Measurements from ENCODE around the gene CYP27A1. TPM values are rescaled to one million over a fixed set of nuclear protein-coding genes. Genes with fewer than 3 reads are reported as not detected.

CYP27A1 gene
- total RNA-seq, 1 donor from 2014 or later, result 10.9 TPM

- DNase-seq (ENCODE audit: low read depth, low spot score), result no peak
These were observed 75.6 kb downstream of the CYP27A1 start for GRCh38 chr2:218857371-218858137.

GRCh38 chr2:218858138-218858445 lies 76.1 kb downstream of the CYP27A1 start:
- DNase-seq (ENCODE audit: low read depth, low spot score), result no peak

GRCh38 chr2:218858671-218859555 lies 77.0 kb downstream of the CYP27A1 start:
- DNase-seq (ENCODE audit: low read depth, low spot score), result no peak

GRCh38 chr2:218859556-218859987 lies 77.6 kb downstream of the CYP27A1 start, which contains the start of gene WNT6:
Gene WNT6, plus strand, starts transcription at chr2:218859805. Its CDS starts 233 bp downstream, at chr2:218860038.
- no peak for DNase-seq (ENCODE audit: low read depth, low spot score)

- no peak for DNase-seq (ENCODE audit: low read depth, low spot score)
These were observed 78.3 kb downstream of the CYP27A1 start for GRCh38 chr2:218859988-218860831.

- no peak for DNase-seq (ENCODE audit: low read depth, low spot score)
These were observed 79.0 kb downstream of the CYP27A1 start for GRCh38 chr2:218860950-218861381.

- DNase-seq (ENCODE audit: low read depth, low spot score), result no peak
These were observed 79.8 kb downstream of the CYP27A1 start for GRCh38 chr2:218861645-218862318.

GRCh38 chr2:218863021-218863520 lies 81.1 kb downstream of the CYP27A1 start:
- no peak for DNase-seq (ENCODE audit: low read depth, low spot score)

Other genes starting within 250 kb of the CYP27A1 start
- 7.9 and 11.8 TPM in 2 replicates for gene USP37, start 213.8 kb upstream of the CYP27A1 start, total RNA-seq
- gene CNOT9, start 213.3 kb upstream of the CYP27A1 start, total RNA-seq, result 49.5 and 64.3 TPM in 2 replicates
- 1.6 and 3.0 TPM in 2 replicates for gene PLCD4, start 174.2 kb upstream of the CYP27A1 start, total RNA-seq
- gene ZNF142, start 122.5 kb upstream of the CYP27A1 start, total RNA-seq, result 7.5 and 11.7 TPM in 2 replicates
- 33.9 and 57.8 TPM in 2 replicates for gene BCS1L, start 122.5 kb upstream of the CYP27A1 start, total RNA-seq
- gene RNF25, start 110.1 kb upstream of the CYP27A1 start, total RNA-seq, result 31.6 and 43.2 TPM in 2 replicates
- 11.5 and 15.8 TPM in 2 replicates for gene STK36, start 110.1 kb upstream of the CYP27A1 start, total RNA-seq
- 6.4 and 10.0 TPM in 2 replicates for gene TTLL4, start 71.3 kb upstream of the CYP27A1 start, total RNA-seq
- not detected in 2 replicates for gene PRKAG3, start 49.7 kb downstream of the CYP27A1 start, total RNA-seq
- not detected in 2 replicates for gene WNT6, start 77.7 kb downstream of the CYP27A1 start, total RNA-seq
- gene WNT10A, start 98.7 kb downstream of the CYP27A1 start, total RNA-seq, result not detected in 2 replicates
- not detected in 2 replicates for gene CDK5R2, start 177.5 kb downstream of the CYP27A1 start, total RNA-seq
- not detected in 2 replicates for gene FEV, start 203.0 kb downstream of the CYP27A1 start, total RNA-seq
- not detected in 2 replicates for gene CRYBA2, start 211.3 kb downstream of the CYP27A1 start, total RNA-seq